CD4-positive, CD25-positive, alpha-beta regulatory T cell (primary cell): Measurements from ENCODE around the gene AP3S1. TPM values are rescaled to one million over a fixed set of nuclear protein-coding genes. Genes with fewer than 3 reads are reported as not detected.
A peak's percentile ranks its signal among the peaks of the same experiment; 100 is the strongest.

Source experiments
- ATAC-seq, 2 donors: fragments of 150-1000 bp; cut with Tn5 transposase; one replicate each; pipeline ENCODE4 v1.10.0; 2021; ENCODE audit warnings: low read depth in 2 of 2, moderate number of reproducible peaks in 2 of 2, moderate library complexity in 1 of 2
- DNase-seq, 3 donors: peaks; one replicate each; pipeline versions ENCODE4 v3.0.0 to v3.0.0-alpha.2; 2012 to 2022; ENCODE audit warnings: mixed read lengths in 1 of 3
- H3K27ac ChIP-seq: one replicate; pipeline ENCODE4 v1.7.0; 2013; ENCODE audit warnings: mild to moderate bottlenecking, low read length; ENCODE audit not compliant: insufficient read depth, poor library complexity, severe bottlenecking
- H3K27me3 ChIP-seq: one replicate; pipeline ENCODE4 v1.7.0; 2013; ENCODE audit warnings: low read length; ENCODE audit not compliant: control insufficient read depth, insufficient read depth
- H3K36me3 ChIP-seq: one replicate; pipeline ENCODE4 v1.7.0; 2013; ENCODE audit warnings: mild to moderate bottlenecking, low read length, moderate library complexity; ENCODE audit not compliant: control insufficient read depth, insufficient read depth
- H3K4me1 ChIP-seq: 2 replicates; pipeline ENCODE4 v1.7.0; 2013; ENCODE audit warnings: mild to moderate bottlenecking, low read length; ENCODE audit not compliant: insufficient read depth, control insufficient read depth, poor library complexity, severe bottlenecking
- H3K4me3 ChIP-seq: one replicate; pipeline ENCODE4 v1.7.0; 2013; ENCODE audit warnings: low read depth, mild to moderate bottlenecking, low read length, moderate library complexity
- H3K9me3 ChIP-seq, 2 experiments: 1 replicate in 1 of 2; 2 replicates in 1 of 2; pipeline ENCODE4 v1.7.0; 2013; ENCODE audit warnings: low read length in 2 of 2, mild to moderate bottlenecking in 1 of 2, moderate library complexity in 1 of 2; ENCODE audit not compliant: control insufficient read depth in 2 of 2
- H3K27ac Mint-ChIP-seq, 3 donors: one replicate each; pipeline ENCODE4 v1.8.0; 2020 to 2022; ENCODE audit warnings: mild to moderate bottlenecking in 3 of 3, mixed read lengths in 3 of 3, moderate library complexity in 2 of 3
- H3K27me3 Mint-ChIP-seq: one replicate; pipeline ENCODE4 v1.8.0; 2022; ENCODE audit warnings: mild to moderate bottlenecking, mixed read lengths
- H3K36me3 Mint-ChIP-seq: one replicate; pipeline ENCODE4 v1.8.0; 2020; ENCODE audit warnings: mixed read lengths
- H3K4me1 Mint-ChIP-seq, 4 donors: one replicate each; pipeline ENCODE4 v1.8.0; 2020 to 2022; ENCODE audit warnings: mixed read lengths in 4 of 4, mild to moderate bottlenecking in 1 of 4
- H3K4me3 Mint-ChIP-seq, 4 donors: one replicate each; pipeline ENCODE4 v1.8.0; 2020 to 2022; ENCODE audit warnings: mild to moderate bottlenecking in 4 of 4, mixed read lengths in 4 of 4, moderate library complexity in 3 of 4
- H3K9me3 Mint-ChIP-seq, 7 donors: one replicate each; pipeline ENCODE4 v1.8.0; 2020 to 2022; ENCODE audit warnings: mixed read lengths in 7 of 7, mild to moderate bottlenecking in 3 of 7, moderate library complexity in 2 of 7
- polyA plus RNA-seq, 4 donors: library from polyadenylated mRNA; unstranded; fragments of 300-500 nt; fragmentation: Illumina TruSeq; gene quantifications; one replicate each; pipeline ENCODE4 v1.2.3, GENCODE V29; 2021
- total RNA-seq: library from RNA; stranded (reverse); gene quantifications from one replicate; pipeline ENCODE4 v1.2.3, GENCODE V29; 2022

AP3S1 gene
- total and polyA plus RNA-seq, 5 donors from 2014 or later, result 39.5 to 77.5 (median 62.1) TPM

DNA sequence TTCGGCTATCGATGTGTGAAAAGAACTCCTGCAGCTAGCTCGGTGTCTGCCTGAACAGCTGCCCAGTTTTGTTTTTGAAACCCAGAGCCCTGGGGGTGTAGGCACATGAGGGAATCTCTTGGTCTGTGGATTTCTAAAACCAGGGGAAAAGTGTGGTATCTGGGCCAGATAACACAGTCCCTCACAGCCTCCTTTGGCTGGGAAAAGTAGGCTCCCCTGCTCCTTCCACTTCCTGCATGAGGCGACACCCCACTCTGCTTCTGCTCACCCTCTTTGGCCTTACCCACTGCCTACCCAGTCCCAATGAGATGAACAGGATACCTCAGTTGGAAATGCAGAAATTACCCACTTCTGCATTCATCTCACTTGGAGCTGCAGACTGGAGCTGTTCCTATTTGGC is 15.8 kb upstream of the AP3S1 start:
- H3K4me1 Mint-ChIP-seq, result peaks cover 0 to 11% (median 2%) of the 10 kb centered on the region in 4 donors
- Histone ChIP-seq H3K27ac (no peak overlapping the region), H3K9me3 (peaks cover 6 to 8% of the 10 kb centered on the region in 2 experiments), H3K27me3 (peaks cover 8% of the 10 kb centered on the region), H3K4me3 (no peak overlapping the region), H3K4me1 (no peaks in the 10 kb centered on the region), H3K36me3 (peaks cover 29% of the 10 kb centered on the region)
- ATAC-seq (no peak), DNase-seq (no peak)
- peaks cover 0 to 17% (median 9%) of the 10 kb centered on the region in 7 donors for H3K9me3 Mint-ChIP-seq
- H3K27me3 Mint-ChIP-seq, result peaks cover 34% of the 10 kb centered on the region
- peaks cover 11% of the 10 kb centered on the region for H3K36me3 Mint-ChIP-seq
- H3K4me3 Mint-ChIP-seq, result peak overlapping the region in 1 of 4 donors; percentile 43
- H3K27ac Mint-ChIP-seq, result no peak overlapping the region

DNA sequence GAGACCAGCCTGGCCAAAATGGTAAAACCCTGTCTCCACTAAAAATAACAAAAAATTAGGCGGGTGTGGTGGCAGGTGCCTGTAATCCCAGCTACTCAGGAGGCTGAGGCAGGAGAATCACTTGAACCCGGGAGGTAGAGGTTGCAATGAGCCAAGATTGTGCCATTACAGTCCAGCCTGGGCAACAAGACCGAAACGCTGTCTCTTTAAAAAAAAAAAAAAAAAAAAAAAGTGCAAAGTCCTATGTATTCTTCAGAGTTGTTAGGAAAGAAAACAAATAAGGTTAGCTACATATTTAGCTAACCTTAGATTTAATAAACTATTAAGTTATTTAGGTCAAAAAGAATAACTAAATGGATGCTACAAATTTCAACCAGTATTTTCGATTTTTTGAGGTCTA is 11.8 kb upstream of the AP3S1 start:
- ATAC-seq, result no peak
- Histone ChIP-seq H3K27me3 (peaks cover 2% of the 10 kb centered on the region), H3K4me1 (no peaks in the 10 kb centered on the region), H3K36me3 (peaks cover 61% of the 10 kb centered on the region), H3K9me3 (peaks cover 6 to 8% of the 10 kb centered on the region in 2 experiments), H3K27ac (no peak overlapping the region), H3K4me3 (no peak overlapping the region)
- H3K36me3 Mint-ChIP-seq, result peaks cover 27% of the 10 kb centered on the region
- H3K9me3 Mint-ChIP-seq, result peaks cover 0 to 11% (median 1%) of the 10 kb centered on the region in 7 donors
- peaks cover 9% of the 10 kb centered on the region for H3K27me3 Mint-ChIP-seq
- H3K27ac Mint-ChIP-seq, result no peak overlapping the region
- H3K4me1 Mint-ChIP-seq, result peaks cover 12 to 20% (median 19%) of the 10 kb centered on the region in 4 donors
- DNase-seq, result no peak
- H3K4me3 Mint-ChIP-seq, result no peak overlapping the region

DNA sequence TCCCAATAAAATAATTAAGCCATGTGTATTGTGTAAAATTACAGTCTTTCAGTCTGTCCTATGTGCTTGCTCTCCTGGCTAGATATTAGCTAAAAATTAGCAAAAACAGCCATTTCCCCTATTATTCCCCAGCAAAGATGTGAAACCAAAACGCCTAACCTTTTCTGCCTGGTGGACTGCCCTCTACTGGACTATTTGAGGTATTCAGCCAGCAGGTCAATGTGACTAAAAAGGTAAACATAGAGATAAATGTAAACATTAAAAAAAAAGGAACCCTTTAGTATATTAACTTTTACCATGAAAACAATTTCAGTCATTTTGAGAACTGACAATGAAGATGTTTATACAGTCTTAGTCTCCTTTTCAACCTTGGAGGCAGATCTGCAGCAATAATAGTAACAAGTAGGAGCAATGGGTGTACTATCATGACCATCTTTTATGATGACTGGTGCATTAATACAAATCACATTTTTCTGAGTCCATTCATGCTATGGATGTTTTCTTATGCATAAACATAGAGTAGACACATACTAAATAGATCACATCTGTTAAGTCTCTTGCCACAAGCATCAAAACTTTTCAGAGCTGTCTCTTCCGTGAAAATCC is 10.5 kb upstream of the AP3S1 start:
- Mint-ChIP-seq H3K27ac (peak overlapping the region in 2 of 3 donors; percentile 3 to 37), H3K36me3 (peaks cover 34% of the 10 kb centered on the region), H3K4me3 (no peak overlapping the region), H3K27me3 (peaks cover 7% of the 10 kb centered on the region), H3K9me3 (peaks cover 0 to 9% (median 0%) of the 10 kb centered on the region in 7 donors), H3K4me1 (peaks cover 17 to 26% (median 23%) of the 10 kb centered on the region in 4 donors)
- ATAC-seq (peak; percentile 60 to 69), DNase-seq (peak in 2 of 3 donors; percentile 42 to 52)
- H3K27ac ChIP-seq, result no peak overlapping the region
- H3K27me3 ChIP-seq, result no peaks in the 10 kb centered on the region
- H3K4me3 ChIP-seq, result no peak overlapping the region
- peaks cover 0 to 2% of the 10 kb centered on the region in 2 experiments for H3K9me3 ChIP-seq
- no peaks in the 10 kb centered on the region for H3K4me1 ChIP-seq
- peaks cover 74% of the 10 kb centered on the region for H3K36me3 ChIP-seq

DNA sequence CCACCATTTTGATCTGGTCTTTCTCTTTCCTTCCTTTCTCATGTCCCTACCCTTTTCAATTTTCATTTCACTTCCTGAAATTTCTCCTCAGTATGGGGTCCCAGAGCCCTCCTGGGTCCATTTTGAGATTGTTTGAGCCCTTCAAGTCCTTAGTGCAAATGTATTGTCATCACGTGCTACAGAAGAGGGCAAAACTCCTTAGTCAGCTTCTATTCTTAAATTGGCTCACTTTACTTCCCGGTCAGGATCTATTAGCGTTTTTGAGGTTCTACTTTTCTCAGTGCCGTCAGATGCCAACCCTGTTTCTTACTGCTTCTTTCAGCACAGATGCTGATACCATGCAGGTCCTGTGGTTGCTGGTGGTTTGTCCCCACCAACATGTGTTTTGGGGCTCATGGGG is 6.3 kb upstream of the AP3S1 start:
- Histone ChIP-seq H3K4me3 (no peak overlapping the region), H3K27ac (no peak overlapping the region), H3K27me3 (no peaks in the 10 kb centered on the region), H3K4me1 (peaks cover 24% of the 10 kb centered on the region), H3K9me3 (no peaks in the 10 kb centered on the region), H3K36me3 (peaks cover 69% of the 10 kb centered on the region)
- Mint-ChIP-seq H3K4me3 (no peak overlapping the region), H3K27ac (peak overlapping the region in 1 of 3 donors; percentile 77), H3K27me3 (no peaks in the 10 kb centered on the region), H3K36me3 (peaks cover 35% of the 10 kb centered on the region), H3K9me3 (no peaks in the 10 kb centered on the region), H3K4me1 (peaks cover 39 to 50% (median 45%) of the 10 kb centered on the region in 4 donors)
- ATAC-seq (no peak), DNase-seq (no peak)

DNA sequence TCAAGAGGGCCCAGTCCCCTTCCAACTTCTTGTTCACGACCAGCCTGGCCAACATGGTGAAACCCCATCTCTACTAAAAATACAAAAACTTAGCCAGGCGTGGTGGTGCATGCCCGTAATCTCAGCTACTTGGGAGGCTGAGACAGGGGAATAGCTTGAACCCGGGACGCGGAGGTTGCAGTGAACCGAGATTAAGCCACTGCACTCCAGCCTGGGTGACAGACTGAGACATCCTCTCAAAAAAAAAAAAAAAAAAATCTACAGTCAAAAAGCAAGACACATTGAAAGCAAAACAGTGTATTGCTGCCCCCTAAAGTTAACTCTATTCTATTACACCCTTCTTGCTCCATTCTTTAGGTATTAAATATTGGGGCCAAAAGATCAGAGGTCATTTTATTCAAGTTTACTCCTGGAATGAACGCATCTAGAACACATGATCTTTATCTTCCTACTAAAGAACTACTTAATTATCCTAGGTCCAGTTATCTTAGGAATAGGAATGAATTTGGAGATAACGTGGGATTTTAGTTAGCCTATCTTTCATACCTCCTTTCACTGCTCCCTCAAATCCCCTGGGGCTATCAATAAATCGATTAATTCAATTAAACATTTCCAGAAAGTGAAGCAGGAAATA is 2.7 kb upstream of the AP3S1 start:
- no peaks in the 10 kb centered on the region for H3K9me3 ChIP-seq
- H3K4me1 ChIP-seq, result peaks cover 45% of the 10 kb centered on the region
- H3K4me3 ChIP-seq, result peak overlapping the region; percentile 66
- H3K36me3 ChIP-seq, result peaks cover 40% of the 10 kb centered on the region
- H3K27ac Mint-ChIP-seq, result peak overlapping the region; percentile 54 to 99 (median 87)
- H3K9me3 Mint-ChIP-seq, result no peaks in the 10 kb centered on the region
- H3K27me3 Mint-ChIP-seq, result no peaks in the 10 kb centered on the region
- H3K4me3 Mint-ChIP-seq, result peak overlapping the region; percentile 96 to 99 (median 99)
- H3K27me3 ChIP-seq, result no peaks in the 10 kb centered on the region
- ATAC-seq (peak; percentile 29 to 45), DNase-seq (peak in 2 of 3 donors; percentile 77 to 78)
- H3K27ac ChIP-seq, result peak overlapping the region; percentile 93
- peaks cover 40 to 66% (median 49%) of the 10 kb centered on the region in 4 donors for H3K4me1 Mint-ChIP-seq
- H3K36me3 Mint-ChIP-seq, result peaks cover 26% of the 10 kb centered on the region

DNA sequence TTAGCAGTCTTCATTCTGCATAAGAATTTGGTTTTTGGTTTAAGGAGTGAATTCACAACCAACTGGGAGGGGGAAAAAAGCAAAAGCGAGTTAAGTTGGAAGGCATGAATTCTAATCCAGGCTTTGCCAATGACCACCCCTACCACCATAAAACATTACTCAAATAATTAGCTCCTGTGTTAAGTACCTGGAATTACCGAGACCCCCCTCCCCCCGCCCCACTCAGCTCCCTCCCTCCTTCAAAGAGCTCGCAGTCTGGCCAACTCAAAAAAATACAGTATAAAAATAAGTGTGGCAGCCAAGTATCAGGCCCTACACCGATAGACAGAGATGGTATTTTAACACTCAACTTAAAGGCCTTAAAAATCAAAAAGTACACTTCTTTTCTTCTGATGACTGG is 862 bp upstream of the AP3S1 start:
- H3K36me3 Mint-ChIP-seq, result peaks cover 14% of the 10 kb centered on the region

DNA sequence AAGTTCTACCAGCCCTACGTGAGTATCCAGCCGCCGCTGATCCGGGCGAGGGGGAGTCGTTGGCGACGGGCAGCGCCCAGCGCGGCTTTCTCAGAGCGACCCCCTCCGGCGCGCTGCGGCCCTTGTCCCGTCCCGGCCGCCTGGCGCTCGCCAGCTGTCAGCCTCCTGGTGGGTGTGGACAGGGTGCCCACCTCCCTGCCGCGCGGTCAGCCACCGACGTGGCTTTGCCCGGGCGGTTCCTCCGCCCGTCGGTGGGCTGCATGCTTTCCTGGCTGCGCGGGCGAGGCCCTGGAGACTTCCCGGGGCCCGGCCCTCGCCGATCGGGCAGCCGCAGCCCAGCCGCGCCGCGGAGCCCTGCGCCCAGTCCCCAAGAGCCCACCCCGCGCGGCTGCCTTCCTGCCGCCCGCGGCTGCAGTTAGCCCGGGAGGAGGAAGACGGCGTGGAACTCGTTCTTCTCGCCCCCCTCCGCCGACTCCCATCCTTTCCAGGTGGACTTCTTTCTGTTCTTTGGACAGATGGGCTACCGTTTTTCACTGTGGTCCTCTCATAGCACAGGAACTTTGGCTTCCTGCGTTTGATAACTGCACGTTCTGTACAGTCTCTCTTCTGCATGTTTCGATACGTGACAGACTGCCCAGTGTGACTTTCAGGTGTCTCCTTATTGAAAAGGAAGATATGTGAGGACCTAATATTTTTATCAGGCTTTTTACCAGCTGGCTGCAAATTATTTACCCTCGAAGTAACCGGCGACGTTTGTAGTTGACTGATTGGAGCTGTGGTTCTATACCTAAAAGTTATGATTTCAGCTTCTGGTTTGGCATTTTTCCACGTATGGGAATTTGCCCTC is 577 bp downstream of the AP3S1 start:
- Histone ChIP-seq H3K27me3 (no peaks in the 10 kb centered on the region), H3K9me3 (no peaks in the 10 kb centered on the region), H3K36me3 (peaks cover 9% of the 10 kb centered on the region), H3K27ac (peak overlapping the region; percentile 93), H3K4me1 (peaks cover 45% of the 10 kb centered on the region), H3K4me3 (peak overlapping the region; percentile 96)
- Mint-ChIP-seq H3K27me3 (no peaks in the 10 kb centered on the region), H3K4me1 (peaks cover 40 to 65% (median 52%) of the 10 kb centered on the region in 4 donors), H3K36me3 (peaks cover 3% of the 10 kb centered on the region), H3K9me3 (no peaks in the 10 kb centered on the region), H3K27ac (peak overlapping the region; percentile 3 to 99 (median 95)), H3K4me3 (peak overlapping the region; percentile 97 to 99 (median 99))
- DNase-seq (peak in 2 of 3 donors; percentile 25 to 44), ATAC-seq (peak; percentile 9 to 14)

More for the DNA sequence above, 862 bp upstream of the AP3S1 start:
- Histone ChIP-seq H3K4me1 (peaks cover 45% of the 10 kb centered on the region), H3K27me3 (no peaks in the 10 kb centered on the region), H3K9me3 (no peaks in the 10 kb centered on the region), H3K27ac (peak overlapping the region; percentile 93), H3K36me3 (peaks cover 22% of the 10 kb centered on the region), H3K4me3 (peak overlapping the region; percentile 86)
- Mint-ChIP-seq H3K9me3 (no peaks in the 10 kb centered on the region), H3K4me3 (peak overlapping the region; percentile 96 to 99 (median 99)), H3K4me1 (peaks cover 40 to 68% (median 55%) of the 10 kb centered on the region in 4 donors), H3K27me3 (no peaks in the 10 kb centered on the region), H3K27ac (peak overlapping the region; percentile 99)
- DNase-seq (no peak), ATAC-seq (no peak)
